Hepatocyte (in vitro differentiated cells): Measurements from ENCODE around the gene STK24. TPM values are rescaled to one million over a fixed set of nuclear protein-coding genes. Genes with fewer than 3 reads are reported as not detected.
A peak's percentile ranks its signal among the peaks of the same experiment; 100 is the strongest.

Experiments
- DNase-seq: peaks from one replicate; pipeline ENCODE4 v3.0.0-alpha.2; 2016; ENCODE audit warnings: low spot score
- H2AFZ ChIP-seq: fragments of 200-600 bp; sonication (generic); 2 replicates; pipeline ENCODE4 v1.6.0; 2016; ENCODE audit warnings: antibody characterized with exemption, mild to moderate bottlenecking
- H3K27ac ChIP-seq: fragments of 200-600 bp; sonication (generic); 2 replicates; pipeline ENCODE4 v1.5.1; 2016; ENCODE audit warnings: mild to moderate bottlenecking
- H3K27me3 ChIP-seq: fragments of 200-600 bp; sonication (generic); 2 replicates; pipeline ENCODE4 v1.6.1; 2016
- H3K36me3 ChIP-seq: fragments of 200-600 bp; sonication (generic); replicated peaks from 2 replicates; pipeline ENCODE4 v1.5.1; 2016; ENCODE audit warnings: low read depth; ENCODE audit not compliant: insufficient read depth
- H3K4me1 ChIP-seq: fragments of 200-600 bp; sonication (generic); 2 replicates; pipeline ENCODE4 v1.5.1; 2016; ENCODE audit warnings: mild to moderate bottlenecking, moderate library complexity; ENCODE audit not compliant: insufficient read depth
- H3K4me2 ChIP-seq: fragments of 200-600 bp; sonication (generic); 2 replicates; pipeline ENCODE4 v1.6.0; 2016
- H3K4me3 ChIP-seq: fragments of 200-600 bp; sonication (generic); 2 replicates; pipeline ENCODE4 v1.5.1; 2016; ENCODE audit warnings: mild to moderate bottlenecking
- H3K79me2 ChIP-seq: fragments of 200-600 bp; sonication (generic); 2 replicates; pipeline ENCODE4 v1.6.0; 2017; ENCODE audit warnings: mild to moderate bottlenecking
- H3K9me2 ChIP-seq: fragments of 200-600 bp; sonication (generic); replicated peaks from 2 replicates; pipeline ENCODE4 v1.6.0; 2017; ENCODE audit warnings: mild to moderate bottlenecking; ENCODE audit not compliant: insufficient read depth
- H3K9me3 ChIP-seq: fragments of 200-600 bp; sonication (generic); 2 replicates; pipeline ENCODE4 v1.5.1; 2016; ENCODE audit warnings: low read depth, mild to moderate bottlenecking
- H4K20me1 ChIP-seq: fragments of 200-600 bp; sonication (generic); 2 replicates; pipeline ENCODE4 v1.6.0; 2016; ENCODE audit warnings: mild to moderate bottlenecking; ENCODE audit not compliant: insufficient read depth, poor library complexity, severe bottlenecking
- EZH2 ChIP-seq: fragments of 200-600 bp; sonication (generic); IDR thresholded peaks from 2 replicates; pipeline ENCODE4 v1.6.1; 2016; ENCODE audit warnings: antibody characterized with exemption, mild to moderate bottlenecking, borderline replicate concordance
- EZH2phosphoT487 ChIP-seq: fragments of 200-600 bp; sonication (generic); IDR thresholded peaks from one replicate; pipeline ENCODE4 v1.6.1; 2018; ENCODE audit warnings: antibody characterized with exemption, mild to moderate bottlenecking, low read depth, moderate library complexity; ENCODE audit not compliant: unreplicated experiment, severe bottlenecking
- WGBS: methylation state at CpG from one replicate; pipeline ENCODE4 v1.1.6; 2016; ENCODE audit warnings: low lambda C conversion rate; ENCODE audit errors: missing lambda C conversion rate; 5-methylcytosine and 5-hydroxymethylcytosine counted together
- polyA plus RNA-seq: library from polyadenylated mRNA; unstranded; fragments of >200 nt; fragmentation: Nextera tagmentation; extraction: Ambion mirVana; gene quantifications from 2 replicates; pipeline ENCODE4 v1.2.1, GENCODE V29; 2016
- total RNA-seq: library from RNA; depleted of rRNA; stranded (reverse); fragments of >200 nt; gene quantifications from 2 replicates; pipeline ENCODE4 v1.2.3, GENCODE V29; 2014
- TF ChIP-seq, protein P1 (sequence below): fragments of 200-600 bp; sonication (generic); IDR thresholded peaks from 2 replicates; pipeline ENCODE4 v1.5.1; 2016; ENCODE audit warnings: antibody characterized with exemption, mild to moderate bottlenecking; ENCODE audit not compliant: poor library complexity

The STK24 gene
- total and polyA plus RNA-seq, 2 experiments from 2014 or later: 71.2 to 74.4 TPM

DNA sequence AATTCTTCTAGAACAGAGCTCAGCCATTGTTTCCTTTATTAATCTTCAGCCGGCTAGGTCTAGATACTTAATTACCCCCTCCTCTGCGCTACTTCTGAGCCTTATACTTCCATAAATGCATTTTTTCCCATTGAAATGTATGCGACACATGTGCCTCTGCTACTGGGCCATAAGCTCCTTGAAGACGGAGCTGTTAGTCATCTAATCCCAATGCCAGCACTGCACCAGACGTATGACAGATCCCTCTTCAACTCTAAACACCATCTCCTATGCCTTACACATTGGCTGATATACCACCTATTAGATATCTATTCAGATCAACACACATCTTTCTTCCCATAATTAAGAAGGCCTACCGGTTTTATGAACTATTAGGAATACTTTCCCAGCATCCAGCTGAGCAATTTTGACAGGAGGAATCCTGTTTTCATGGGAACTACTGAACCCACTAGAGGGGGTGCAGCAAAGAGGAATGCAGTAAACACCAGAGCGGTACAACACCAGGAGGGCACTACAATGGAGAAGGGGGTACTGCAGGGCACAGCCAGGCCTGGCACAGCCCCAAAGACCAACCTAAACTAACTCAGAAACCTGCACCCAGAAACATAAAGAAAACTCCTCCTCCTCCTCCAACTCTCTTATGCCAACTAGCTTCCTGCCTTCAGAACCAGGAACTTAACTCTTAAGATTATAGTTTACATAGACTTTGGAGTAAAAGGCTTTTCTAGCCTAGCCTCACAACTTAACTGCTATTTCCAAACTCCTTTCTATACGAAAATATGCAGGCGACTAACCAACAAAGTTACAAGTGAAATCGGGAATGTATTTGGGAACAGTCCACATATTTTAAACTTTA, 18.7 kb downstream of the STK24 start:
- no peaks in the 10 kb centered on the region for H3K36me3 ChIP-seq
- 75% methylated on average over 10 of the region's 10 CpGs for WGBS
- no peak for DNase-seq
- H4K20me1 ChIP-seq: peaks cover 94% of the 10 kb centered on the region
- TF ChIP-seq EZH2: no peak
- TF ChIP-seq, protein P1, sequence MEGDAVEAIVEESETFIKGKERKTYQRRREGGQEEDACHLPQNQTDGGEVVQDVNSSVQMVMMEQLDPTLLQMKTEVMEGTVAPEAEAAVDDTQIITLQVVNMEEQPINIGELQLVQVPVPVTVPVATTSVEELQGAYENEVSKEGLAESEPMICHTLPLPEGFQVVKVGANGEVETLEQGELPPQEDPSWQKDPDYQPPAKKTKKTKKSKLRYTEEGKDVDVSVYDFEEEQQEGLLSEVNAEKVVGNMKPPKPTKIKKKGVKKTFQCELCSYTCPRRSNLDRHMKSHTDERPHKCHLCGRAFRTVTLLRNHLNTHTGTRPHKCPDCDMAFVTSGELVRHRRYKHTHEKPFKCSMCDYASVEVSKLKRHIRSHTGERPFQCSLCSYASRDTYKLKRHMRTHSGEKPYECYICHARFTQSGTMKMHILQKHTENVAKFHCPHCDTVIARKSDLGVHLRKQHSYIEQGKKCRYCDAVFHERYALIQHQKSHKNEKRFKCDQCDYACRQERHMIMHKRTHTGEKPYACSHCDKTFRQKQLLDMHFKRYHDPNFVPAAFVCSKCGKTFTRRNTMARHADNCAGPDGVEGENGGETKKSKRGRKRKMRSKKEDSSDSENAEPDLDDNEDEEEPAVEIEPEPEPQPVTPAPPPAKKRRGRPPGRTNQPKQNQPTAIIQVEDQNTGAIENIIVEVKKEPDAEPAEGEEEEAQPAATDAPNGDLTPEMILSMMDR: no peak
- no peak for TF ChIP-seq EZH2phosphoT487
- no peak overlapping the region for H3K4me3 ChIP-seq
- no peaks in the 10 kb centered on the region for H3K9me3 ChIP-seq
- H3K9me2 ChIP-seq: no peaks in the 10 kb centered on the region
- H3K27ac ChIP-seq: no peak overlapping the region
- peaks cover 100% of the 10 kb centered on the region for H3K79me2 ChIP-seq
- no peak overlapping the region for H3K4me2 ChIP-seq
- H3K4me1 ChIP-seq: peaks cover 8% of the 10 kb centered on the region
- H2AFZ ChIP-seq: no peak overlapping the region
- no peaks in the 10 kb centered on the region for H3K27me3 ChIP-seq

DNA sequence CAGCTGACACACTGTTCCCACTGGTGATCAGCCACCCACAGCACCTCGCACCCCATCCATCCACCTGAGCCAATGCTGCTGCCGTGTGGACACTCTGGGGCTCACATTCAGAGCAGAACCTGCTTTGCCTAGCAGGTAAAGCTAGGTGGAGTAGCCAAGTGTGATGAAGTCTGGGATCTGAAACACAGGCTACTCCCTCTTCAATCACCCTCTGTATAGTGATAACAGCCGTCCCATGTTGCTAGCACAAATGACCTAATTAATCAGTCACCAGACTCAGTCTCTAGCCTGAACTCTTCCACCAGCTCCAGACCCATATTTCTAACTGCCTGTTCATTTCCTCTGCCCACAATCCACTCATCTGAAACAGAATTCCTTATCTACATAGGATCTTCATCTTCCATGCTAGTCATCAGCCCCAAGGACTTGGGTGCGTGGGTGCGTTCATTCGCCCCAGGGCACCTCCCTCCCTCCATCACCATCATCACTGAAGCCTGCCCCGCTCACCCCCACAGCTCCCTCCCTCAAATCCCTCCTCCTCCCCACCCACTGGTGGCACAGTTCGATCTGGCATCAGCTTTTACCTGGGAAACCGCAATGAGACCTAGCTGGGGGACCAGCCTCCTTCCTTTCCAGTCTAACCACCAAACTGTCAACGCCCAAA, 19.8 kb downstream of the STK24 start:
- no peaks in the 10 kb centered on the region for H3K27me3 ChIP-seq
- H4K20me1 ChIP-seq: peaks cover 94% of the 10 kb centered on the region
- no peaks in the 10 kb centered on the region for H3K9me2 ChIP-seq
- no peak for TF ChIP-seq EZH2phosphoT487
- TF ChIP-seq, protein P1: peak; percentile 27
- 72% methylated on average over 6 of the region's 10 CpGs for WGBS
- H3K4me1 ChIP-seq: peaks cover 8% of the 10 kb centered on the region
- H3K36me3 ChIP-seq: no peaks in the 10 kb centered on the region
- no peaks in the 10 kb centered on the region for H3K9me3 ChIP-seq
- H2AFZ ChIP-seq: no peak overlapping the region
- H3K4me3 ChIP-seq: no peak overlapping the region
- peak; percentile 50 for DNase-seq
- H3K27ac ChIP-seq: no peak overlapping the region
- H3K79me2 ChIP-seq: peaks cover 100% of the 10 kb centered on the region
- no peak overlapping the region for H3K4me2 ChIP-seq

DNA sequence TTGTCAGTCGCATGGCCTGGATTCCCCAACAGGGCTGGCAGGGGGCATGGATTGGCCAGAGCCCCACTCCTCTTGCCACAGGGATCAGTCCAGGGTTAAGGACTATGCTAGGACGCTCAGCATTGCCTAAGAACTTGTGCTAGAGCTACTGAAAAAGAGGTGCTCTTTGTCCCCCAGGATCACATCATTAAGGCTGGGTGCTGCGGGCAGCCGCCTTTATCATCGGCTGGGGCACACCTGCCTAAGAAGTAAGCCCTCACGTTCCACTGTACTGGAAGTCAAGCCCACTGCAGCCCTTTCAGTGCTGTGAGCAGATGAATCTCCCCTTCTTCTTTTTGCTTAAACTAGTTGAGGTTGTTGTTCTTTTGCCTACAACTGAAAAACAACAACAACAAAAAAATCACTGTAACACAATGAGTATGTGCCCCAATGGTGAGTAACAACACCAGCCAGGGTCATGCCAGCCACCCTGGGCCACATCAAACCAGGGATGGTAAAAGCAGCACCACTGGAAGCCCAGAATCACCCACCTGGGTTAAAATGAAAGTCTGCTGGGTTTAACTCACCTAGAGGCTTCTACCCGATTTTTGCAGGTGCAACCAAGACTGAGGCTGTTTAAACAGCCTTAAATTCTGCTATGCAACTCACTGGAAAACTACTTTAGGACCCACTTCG, 20.6 kb downstream of the STK24 start:
- Histone ChIP-seq H3K27ac (no peak overlapping the region), H3K9me2 (no peaks in the 10 kb centered on the region), H3K9me3 (no peaks in the 10 kb centered on the region), H3K4me1 (peaks cover 8% of the 10 kb centered on the region), H3K4me2 (no peak overlapping the region), H3K27me3 (no peaks in the 10 kb centered on the region), H2AFZ (no peak overlapping the region), H4K20me1 (peaks cover 91% of the 10 kb centered on the region), H3K4me3 (no peak overlapping the region), H3K79me2 (peaks cover 100% of the 10 kb centered on the region), H3K36me3 (no peaks in the 10 kb centered on the region)
- no peak for DNase-seq
- TF ChIP-seq, protein P1: no peak
- no peak for TF ChIP-seq EZH2phosphoT487
- TF ChIP-seq EZH2: no peak
- WGBS: 94% methylated on average over 8 of the region's 8 CpGs
